PC-3 (cell line): ENCODE data around the gene ZSCAN9. TPM values are rescaled to one million over a fixed set of nuclear protein-coding genes. Genes with fewer than 3 reads are reported as not detected.

Experiments
- ATAC-seq: fragments of 200-7000 bp; cut with Tn5 transposase; 2 replicates; pipeline ENCODE4 v1.9.1; 2020; ENCODE audit warnings: mild to moderate bottlenecking, moderate library complexity
- BruUV-seq: library from RNA; stranded (reverse); fragments of 400-500 nt; replicated peaks from 2 replicates; lab custom pipeline; 2021; lab: Mats Ljungman, UMichigan
- CTCF ChIA-PET: fragments of 300-600 bp; sonication (Branson Sonifier 250); formaldehyde crosslinking; loops from one replicate; lab custom pipeline; 2022; ENCODE audit warnings: antibody characterized with exemption; lab: Charles Lee
- POLR2A ChIA-PET: fragments of 300-600 bp; sonication (Branson Sonifier 250); formaldehyde crosslinking; loops from one replicate; lab custom pipeline; 2022; ENCODE audit warnings: antibody characterized with exemption; ENCODE audit not compliant: unreplicated experiment; lab: Charles Lee
- DNase-seq: peaks from one replicate; pipeline ENCODE4 v3.0.0-alpha.2; 2015
- H2AFZ ChIP-seq: fragments of 300-600 bp; sonication (generic); 2 replicates; pipeline ENCODE4 v1.6.0; 2016; ENCODE audit warnings: antibody characterized with exemption, low read length
- H3F3A ChIP-seq: fragments of 300-600 bp; sonication (generic); one replicate; pipeline ENCODE4 v1.6.0; 2017; ENCODE audit warnings: antibody characterized with exemption, low read length, control low read depth, mild to moderate bottlenecking; ENCODE audit not compliant: unreplicated experiment
- H3K27ac ChIP-seq: fragments of 300-600 bp; sonication (generic); 2 replicates; pipeline ENCODE4 v1.5.1; 2016; ENCODE audit warnings: mild to moderate bottlenecking, low read length
- H3K27me3 ChIP-seq: fragments of 300-600 bp; sonication (generic); 2 replicates; pipeline ENCODE4 v1.6.1; 2016; ENCODE audit warnings: low read length, mixed read lengths
- H3K36me3 ChIP-seq: fragments of 300-600 bp; sonication (generic); 2 replicates; pipeline ENCODE4 v1.6.1; 2016; ENCODE audit warnings: low read depth, mixed run types, low read length, mixed read lengths
- H3K4me1 ChIP-seq: fragments of 300-600 bp; sonication (generic); 2 replicates; pipeline ENCODE4 v1.5.1; 2016; ENCODE audit warnings: low read length; ENCODE audit not compliant: insufficient read depth
- H3K4me2 ChIP-seq: fragments of 300-600 bp; sonication (generic); 2 replicates; pipeline ENCODE4 v1.6.0; 2016; ENCODE audit warnings: low read length
- H3K4me3 ChIP-seq: fragments of 300-600 bp; sonication (generic); 2 replicates; pipeline ENCODE4 v1.5.1; 2016; ENCODE audit warnings: mild to moderate bottlenecking, low read length, mixed read lengths
- H3K79me2 ChIP-seq: fragments of 300-600 bp; sonication (generic); 2 replicates; pipeline ENCODE4 v1.6.1; 2017; ENCODE audit warnings: low read length, mixed read lengths
- H3K9ac ChIP-seq: fragments of 300-600 bp; sonication (generic); 2 replicates; pipeline ENCODE4 v1.6.0; 2016; ENCODE audit warnings: mild to moderate bottlenecking, low read length
- H3K9me2 ChIP-seq: fragments of 300-600 bp; sonication (generic); replicated peaks from 2 replicates; pipeline ENCODE4 v1.6.1; 2016; ENCODE audit warnings: mixed run types, low read length, mixed read lengths
- H3K9me3 ChIP-seq: fragments of 300-600 bp; sonication (generic); 2 replicates; pipeline ENCODE4 v1.6.1; 2016; ENCODE audit warnings: low read length, mixed read lengths
- H4K20me1 ChIP-seq: fragments of 300-600 bp; sonication (generic); 2 replicates; pipeline ENCODE4 v1.6.1; 2016; ENCODE audit warnings: low read length, mixed read lengths
- EZH2 ChIP-seq: fragments of 300-600 bp; sonication (generic); IDR thresholded peaks from one replicate; pipeline ENCODE4 v1.6.1; 2017; ENCODE audit warnings: antibody characterized with exemption, mild to moderate bottlenecking, low read length; ENCODE audit not compliant: unreplicated experiment
- EZH2phosphoT487 ChIP-seq: fragments of 300-600 bp; sonication (generic); IDR thresholded peaks from 2 replicates; pipeline ENCODE4 v1.6.1; 2018; ENCODE audit warnings: mild to moderate bottlenecking, antibody characterized with exemption, low read length, borderline replicate concordance
- intact Hi-C: fragments of 100-400 bp; cut with micrococcal nuclease; formaldehyde crosslinking; loops from 2 replicates; pipeline ENCODE4 v1.9.0; 2023
- total RNA-seq: library from RNA; depleted of rRNA; stranded (reverse); fragments of >200 nt; gene quantifications from 2 replicates; pipeline ENCODE4 v1.2.3, GENCODE V29; 2014
- TF ChIP-seq, protein P1 (sequence below): fragments of 300-600 bp; sonication (generic); conservative IDR thresholded peaks from 2 replicates; pipeline ENCODE4 v1.5.1; 2017; ENCODE audit warnings: antibody characterized with exemption, low read depth, mild to moderate bottlenecking, low read length

The ZSCAN9 gene
- total RNA-seq, 1 experiment from 2014 or later = 10.8 TPM

DNA sequence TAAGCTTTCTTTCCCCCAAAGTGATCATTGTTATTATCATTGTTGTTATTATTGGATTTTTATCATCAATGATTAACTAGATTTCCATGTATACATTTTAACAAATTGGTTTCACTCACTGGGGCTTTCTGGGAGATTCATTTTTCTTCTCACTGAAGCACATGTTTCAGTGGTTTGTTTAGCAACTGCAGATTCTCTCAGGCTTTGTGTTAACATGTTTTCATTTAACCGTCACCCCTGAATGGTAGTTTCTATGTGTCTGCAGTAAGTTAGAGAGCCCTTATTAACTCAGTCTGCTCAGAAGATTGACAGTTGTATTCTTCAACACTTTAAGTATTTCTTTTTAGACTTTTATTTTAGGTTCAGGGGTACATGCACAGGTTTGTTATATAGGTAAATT, 14.6 kb downstream of the ZSCAN9 start:
- Histone ChIP-seq H3K36me3 (peaks cover 8% of the 10 kb centered on the region; the same call in 1 of the 2 replicates), H2AFZ (no peak overlapping the region), H3K4me3 (no peak overlapping the region), H3K9me3 (no peaks in the 10 kb centered on the region), H3K4me2 (no peak overlapping the region), H3K79me2 (no peaks in the 10 kb centered on the region), H3K27me3 (no peaks in the 10 kb centered on the region), H3F3A (no peaks in the 10 kb centered on the region), H3K4me1 (no peaks in the 10 kb centered on the region), H4K20me1 (no peaks in the 10 kb centered on the region), H3K27ac (no peak overlapping the region), H3K9me2 (no peaks in the 10 kb centered on the region), H3K9ac (no peak overlapping the region)
- BruUV-seq = no TSS peak
- TF ChIP-seq, protein P1, sequence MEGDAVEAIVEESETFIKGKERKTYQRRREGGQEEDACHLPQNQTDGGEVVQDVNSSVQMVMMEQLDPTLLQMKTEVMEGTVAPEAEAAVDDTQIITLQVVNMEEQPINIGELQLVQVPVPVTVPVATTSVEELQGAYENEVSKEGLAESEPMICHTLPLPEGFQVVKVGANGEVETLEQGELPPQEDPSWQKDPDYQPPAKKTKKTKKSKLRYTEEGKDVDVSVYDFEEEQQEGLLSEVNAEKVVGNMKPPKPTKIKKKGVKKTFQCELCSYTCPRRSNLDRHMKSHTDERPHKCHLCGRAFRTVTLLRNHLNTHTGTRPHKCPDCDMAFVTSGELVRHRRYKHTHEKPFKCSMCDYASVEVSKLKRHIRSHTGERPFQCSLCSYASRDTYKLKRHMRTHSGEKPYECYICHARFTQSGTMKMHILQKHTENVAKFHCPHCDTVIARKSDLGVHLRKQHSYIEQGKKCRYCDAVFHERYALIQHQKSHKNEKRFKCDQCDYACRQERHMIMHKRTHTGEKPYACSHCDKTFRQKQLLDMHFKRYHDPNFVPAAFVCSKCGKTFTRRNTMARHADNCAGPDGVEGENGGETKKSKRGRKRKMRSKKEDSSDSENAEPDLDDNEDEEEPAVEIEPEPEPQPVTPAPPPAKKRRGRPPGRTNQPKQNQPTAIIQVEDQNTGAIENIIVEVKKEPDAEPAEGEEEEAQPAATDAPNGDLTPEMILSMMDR = no peak
- TF ChIP-seq EZH2 = no peak
- no peak for TF ChIP-seq EZH2phosphoT487
- POLR2A ChIA-PET = no interaction called here
- ATAC-seq (no peak), DNase-seq (no peak)
- CTCF ChIA-PET = no interaction called here
- intact Hi-C loops = no loop called here

DNA sequence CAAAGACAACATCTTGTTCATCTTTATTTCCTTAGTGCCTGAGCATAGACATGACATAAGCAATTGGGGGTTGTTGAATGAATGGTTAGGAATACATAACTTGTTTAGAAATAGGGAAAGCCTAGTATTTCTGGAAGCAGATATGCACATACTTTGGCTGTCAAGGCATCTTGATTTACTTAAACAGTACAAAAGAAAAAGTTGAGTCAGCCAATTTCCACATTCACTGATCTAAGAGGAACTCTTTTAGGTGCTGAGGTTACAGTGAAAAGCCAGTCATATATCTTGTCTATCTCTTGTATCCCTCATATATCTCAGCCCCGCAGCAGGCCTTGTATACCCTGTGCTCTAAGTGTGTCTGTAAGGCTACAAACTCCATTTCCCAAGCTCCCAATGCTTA, 15.4 kb downstream of the ZSCAN9 start:
- no peaks in the 10 kb centered on the region for H3K9me3 ChIP-seq
- 0 out of 2 replicates have a peak, but pooled peaks cover 8% of the 10 kb centered on the region for H3K36me3 ChIP-seq
- H3K9ac ChIP-seq = no peak overlapping the region
- H2AFZ ChIP-seq = no peak overlapping the region
- no peak overlapping the region for H3K4me2 ChIP-seq
- no TSS peak for BruUV-seq
- ATAC-seq (no peak), DNase-seq (no peak)
- TF ChIP-seq, protein P1 = no peak
- TF ChIP-seq EZH2 (no peak), EZH2phosphoT487 (no peak)
- no peaks in the 10 kb centered on the region for H3F3A ChIP-seq
- no peaks in the 10 kb centered on the region for H3K9me2 ChIP-seq
- no peaks in the 10 kb centered on the region for H3K27me3 ChIP-seq
- ChIA-PET CTCF (no interaction called here), POLR2A (no interaction called here)
- intact Hi-C loops = no loop called here
- H3K4me1 ChIP-seq = no peaks in the 10 kb centered on the region
- H3K79me2 ChIP-seq = no peaks in the 10 kb centered on the region
- no peak overlapping the region for H3K4me3 ChIP-seq
- H4K20me1 ChIP-seq = no peaks in the 10 kb centered on the region
- H3K27ac ChIP-seq = no peak overlapping the region

GRCh38 chr6:28243946-28244345, 18.9 kb downstream of the ZSCAN9 start:
- intact Hi-C loops = no loop called here

More at GRCh38 chr6:28243946-28244345, 18.9 kb downstream of the ZSCAN9 start:
- H3F3A ChIP-seq = no peaks in the 10 kb centered on the region
- no peaks in the 10 kb centered on the region for H3K79me2 ChIP-seq
- H3K4me2 ChIP-seq = no peak overlapping the region
- CTCF ChIA-PET = no interaction called here
- BruUV-seq = no TSS peak
- H3K4me3 ChIP-seq = no peak overlapping the region
- no peak overlapping the region for H2AFZ ChIP-seq
- no peaks in the 10 kb centered on the region for H3K27me3 ChIP-seq
- no peaks in the 10 kb centered on the region for H3K9me2 ChIP-seq
- TF ChIP-seq EZH2 (no peak), EZH2phosphoT487 (no peak)
- TF ChIP-seq, protein P1 = no peak
- H3K36me3 ChIP-seq = 0 out of 2 replicates have a peak, but pooled peaks cover 12% of the 10 kb centered on the region
- no peak overlapping the region for H3K9ac ChIP-seq
- no peaks in the 10 kb centered on the region for H3K9me3 ChIP-seq
- no peak overlapping the region for H3K27ac ChIP-seq
- DNase-seq (no peak), ATAC-seq (no peak)
- H4K20me1 ChIP-seq = no peaks in the 10 kb centered on the region
- POLR2A ChIA-PET = no interaction called here
- H3K4me1 ChIP-seq = no peaks in the 10 kb centered on the region
